SK-N-MC (cell line): ENCODE results near the gene LRRC40.

ENCODE experiments used
- EZH2 ChIP-seq: fragments of 200-600 bp; sonication (generic); IDR thresholded peaks from one replicate; pipeline ENCODE4 v1.6.1; 2017; ENCODE audit warnings: antibody characterized with exemption
- POLR2AphosphoS5 ChIP-seq: IDR thresholded peaks from 2 replicates; pipeline ENCODE4 v1.6.1; 2012; ENCODE audit warnings: mild to moderate bottlenecking, low read depth, low read length, borderline replicate concordance

- TF ChIP-seq EZH2 (no peak), POLR2AphosphoS5 (peak; percentile 94)
Observed at GRCh38 chr1:70221238-70222121, 16.1 kb upstream of the LRRC40 start, which contains the start of gene SRSF11.
